Bronchial epithelial cell (primary cell): ENCODE results near the gene PON3. TPM values are rescaled to one million over a fixed set of nuclear protein-coding genes. Genes with fewer than 3 reads are reported as not detected.

Experiments used
- DNase-seq: peaks from one replicate; pipeline ENCODE4 v3.0.0-alpha.2; 2010; ENCODE audit warnings: low read depth
- FAIRE-seq: peaks from 2 replicates; lab custom pipeline; 2011; peaks lifted over from hg19 to GRCh38; lab: Jason Lieb, UNC
- H3K27me3 ChIP-seq: 2 replicates; pipeline ENCODE4 v1.5.1; 2011; ENCODE audit warnings: low read length; ENCODE audit not compliant: control insufficient read depth, insufficient read depth
- H3K36me3 ChIP-seq: 2 replicates; pipeline ENCODE4 v1.5.1; 2011; ENCODE audit warnings: low read length; ENCODE audit not compliant: control insufficient read depth, insufficient read depth
- H3K4me3 ChIP-seq: 2 replicates; pipeline ENCODE4 v1.5.1; 2011; ENCODE audit warnings: mild to moderate bottlenecking, low read depth, low read length, control low read depth
- total RNA-seq: library from RNA; depleted of rRNA; stranded (reverse); fragments of >200 nt; gene quantifications from 2 replicates; pipeline ENCODE4 v1.2.1, GENCODE V29; 2014
- TF ChIP-seq, protein P1 (sequence below): IDR thresholded peaks from 2 replicates; pipeline ENCODE4 v1.5.1; 2011; ENCODE audit warnings: mild to moderate bottlenecking, moderate library complexity, low read length, control low read depth, inconsistent platforms; ENCODE audit not compliant: insufficient read depth, severe bottlenecking

Gene PON3
- total RNA-seq, 1 donor from 2014 or later, result 1.3 TPM

DNA sequence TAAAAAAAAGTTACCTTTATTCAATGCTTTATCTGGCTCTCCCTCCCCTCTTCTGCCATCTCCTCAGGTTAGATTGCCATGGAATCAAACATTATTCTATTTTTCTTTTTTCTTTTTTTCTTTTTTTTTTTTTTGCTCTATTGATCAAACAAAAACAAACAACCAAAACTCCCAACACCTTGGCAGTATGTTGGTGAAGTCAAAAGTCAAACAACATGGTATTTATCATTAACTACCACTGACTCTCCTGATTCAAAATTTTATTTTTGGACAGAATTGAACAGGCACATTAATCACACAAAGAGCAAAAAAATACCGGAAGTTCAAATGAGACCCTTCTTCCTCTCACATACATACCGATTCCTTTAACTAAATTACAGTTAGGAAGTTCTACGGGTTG, 78.2 kb downstream of the PON3 start:
- Histone ChIP-seq H3K36me3 (no peaks in the 10 kb centered on the region), H3K27me3 (no peaks in the 10 kb centered on the region), H3K4me3 (no peak overlapping the region)
- FAIRE-seq (no peak), DNase-seq (no peak)
- TF ChIP-seq, protein P1, sequence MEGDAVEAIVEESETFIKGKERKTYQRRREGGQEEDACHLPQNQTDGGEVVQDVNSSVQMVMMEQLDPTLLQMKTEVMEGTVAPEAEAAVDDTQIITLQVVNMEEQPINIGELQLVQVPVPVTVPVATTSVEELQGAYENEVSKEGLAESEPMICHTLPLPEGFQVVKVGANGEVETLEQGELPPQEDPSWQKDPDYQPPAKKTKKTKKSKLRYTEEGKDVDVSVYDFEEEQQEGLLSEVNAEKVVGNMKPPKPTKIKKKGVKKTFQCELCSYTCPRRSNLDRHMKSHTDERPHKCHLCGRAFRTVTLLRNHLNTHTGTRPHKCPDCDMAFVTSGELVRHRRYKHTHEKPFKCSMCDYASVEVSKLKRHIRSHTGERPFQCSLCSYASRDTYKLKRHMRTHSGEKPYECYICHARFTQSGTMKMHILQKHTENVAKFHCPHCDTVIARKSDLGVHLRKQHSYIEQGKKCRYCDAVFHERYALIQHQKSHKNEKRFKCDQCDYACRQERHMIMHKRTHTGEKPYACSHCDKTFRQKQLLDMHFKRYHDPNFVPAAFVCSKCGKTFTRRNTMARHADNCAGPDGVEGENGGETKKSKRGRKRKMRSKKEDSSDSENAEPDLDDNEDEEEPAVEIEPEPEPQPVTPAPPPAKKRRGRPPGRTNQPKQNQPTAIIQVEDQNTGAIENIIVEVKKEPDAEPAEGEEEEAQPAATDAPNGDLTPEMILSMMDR, result no peak

DNA sequence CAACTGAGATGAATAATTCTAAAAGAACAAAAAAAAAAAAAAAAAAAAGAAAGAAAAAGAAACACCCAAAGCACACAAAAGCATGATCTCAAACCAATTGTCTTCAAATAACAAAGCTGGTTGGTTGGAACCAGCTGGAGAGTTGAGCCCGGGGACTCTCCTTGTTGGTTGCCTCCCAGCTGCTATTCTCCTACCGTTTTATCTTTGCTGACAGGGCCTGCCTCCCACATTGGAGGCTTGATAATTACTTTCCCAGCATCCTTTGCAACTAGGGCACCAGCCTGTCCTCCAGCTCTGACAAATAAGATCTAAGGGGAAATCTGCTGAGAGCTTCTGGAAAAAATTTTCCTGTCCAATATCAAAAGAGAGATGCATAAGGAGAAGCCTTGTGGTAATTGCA, 78.6 kb downstream of the PON3 start:
- TF ChIP-seq, protein P1, result no peak
- FAIRE-seq (no peak), DNase-seq (no peak)
- H3K36me3 ChIP-seq, result no peaks in the 10 kb centered on the region
- no peak overlapping the region for H3K4me3 ChIP-seq
- no peaks in the 10 kb centered on the region for H3K27me3 ChIP-seq

DNA sequence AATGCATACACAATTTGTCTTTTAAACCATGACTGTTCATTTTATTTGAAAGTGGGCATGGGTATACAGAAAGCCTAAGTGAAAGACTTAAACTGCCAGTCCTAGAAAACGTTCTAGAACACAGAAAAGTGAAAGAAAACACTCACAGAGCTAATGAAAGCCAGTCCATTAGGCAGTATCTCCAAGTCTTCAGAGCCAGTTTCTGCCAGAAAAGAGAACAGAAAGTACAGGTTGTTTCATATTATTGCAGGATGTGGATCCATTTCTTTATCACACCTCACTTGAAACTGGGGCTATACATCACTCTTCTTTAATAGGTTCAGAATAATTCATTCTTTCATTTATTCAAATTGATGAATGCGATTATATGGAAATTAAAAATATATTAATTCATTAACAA, 79.6 kb downstream of the PON3 start:
- DNase-seq (no peak), FAIRE-seq (no peak)
- Histone ChIP-seq H3K36me3 (no peaks in the 10 kb centered on the region), H3K27me3 (no peaks in the 10 kb centered on the region), H3K4me3 (no peak overlapping the region)
- TF ChIP-seq, protein P1, result no peak

DNA sequence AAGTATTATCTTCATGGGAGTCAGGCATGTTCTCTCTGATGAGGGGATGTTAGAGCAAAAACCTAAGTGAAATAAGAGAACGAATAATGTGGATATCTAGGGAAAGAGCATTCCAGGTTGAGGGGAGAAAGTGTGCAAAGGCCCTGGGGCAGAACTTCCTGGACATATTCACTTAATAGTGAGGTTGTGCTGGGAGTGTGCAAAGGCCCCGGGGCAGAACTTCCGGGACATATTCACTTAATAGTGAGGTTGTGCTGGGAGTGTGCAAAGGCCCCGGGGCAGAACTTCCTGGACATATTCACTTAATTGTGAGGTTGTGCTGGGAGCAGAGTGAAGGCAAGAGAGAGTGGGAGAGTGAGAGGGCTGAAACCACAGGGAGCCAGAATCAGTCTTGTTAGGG, 83.6 kb downstream of the PON3 start:
- TF ChIP-seq, protein P1, result no peak
- no peak for DNase-seq

DNA sequence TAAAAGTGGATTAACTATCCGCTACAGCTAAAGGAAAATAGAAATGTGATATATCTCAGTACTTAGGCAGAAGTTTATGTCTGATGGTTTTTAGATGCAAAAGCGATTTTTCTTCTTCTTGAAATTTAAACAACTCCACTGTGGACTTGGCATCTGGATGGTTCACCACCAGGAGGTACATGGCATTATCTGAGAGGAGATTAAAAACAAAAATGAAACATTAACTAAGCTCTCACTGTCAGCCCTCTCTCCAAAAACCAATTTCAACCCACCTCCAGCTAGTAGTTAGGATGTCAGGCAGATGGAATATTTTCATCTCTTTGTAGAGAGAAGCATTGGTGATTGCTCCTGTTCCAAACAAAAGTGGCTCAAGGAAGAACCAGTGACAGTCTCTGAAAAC, 84.8 kb downstream of the PON3 start:
- DNase-seq, result no peak
- FAIRE-seq, result no peak
- H3K4me3 ChIP-seq, result no peak overlapping the region
- TF ChIP-seq, protein P1, result no peak
- H3K36me3 ChIP-seq, result no peaks in the 10 kb centered on the region
- H3K27me3 ChIP-seq, result no peaks in the 10 kb centered on the region

More for the DNA sequence above, 83.6 kb downstream of the PON3 start:
- Histone ChIP-seq H3K36me3 (no peaks in the 10 kb centered on the region), H3K4me3 (no peak overlapping the region), H3K27me3 (no peaks in the 10 kb centered on the region)
- FAIRE-seq, result no peak

DNA sequence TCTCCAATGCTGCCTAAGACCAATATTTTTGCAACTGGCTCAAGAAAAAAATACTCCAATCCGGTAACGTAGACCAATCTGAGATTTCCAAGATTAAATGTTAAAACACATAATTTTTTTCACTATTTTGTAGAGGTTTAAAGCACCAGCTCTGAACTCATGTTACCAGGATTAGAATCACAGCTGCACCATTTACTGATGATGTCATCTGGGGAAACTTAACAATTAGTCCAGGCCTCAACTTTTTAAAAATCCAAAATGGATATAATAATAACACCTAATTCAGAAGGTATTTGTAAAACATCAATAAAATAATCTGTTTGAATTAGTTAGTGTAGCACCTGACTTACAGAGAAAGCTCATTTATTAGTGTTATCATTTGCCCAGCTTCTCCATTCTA, 86.2 kb downstream of the PON3 start:
- no peak for DNase-seq
- no peak overlapping the region for H3K4me3 ChIP-seq
- FAIRE-seq, result no peak
- H3K36me3 ChIP-seq, result no peaks in the 10 kb centered on the region
- no peaks in the 10 kb centered on the region for H3K27me3 ChIP-seq
- TF ChIP-seq, protein P1, result no peak
